HG03571 (cell line): Measurements from ENCODE around the gene FAM163B.

Source experiments
- ATAC-seq: cut with Tn5 transposase; IDR thresholded peaks from one replicate; pipeline ENCODE4 v1.9.1; 2021; ENCODE audit not compliant: unreplicated experiment

Gene FAM163B

DNA sequence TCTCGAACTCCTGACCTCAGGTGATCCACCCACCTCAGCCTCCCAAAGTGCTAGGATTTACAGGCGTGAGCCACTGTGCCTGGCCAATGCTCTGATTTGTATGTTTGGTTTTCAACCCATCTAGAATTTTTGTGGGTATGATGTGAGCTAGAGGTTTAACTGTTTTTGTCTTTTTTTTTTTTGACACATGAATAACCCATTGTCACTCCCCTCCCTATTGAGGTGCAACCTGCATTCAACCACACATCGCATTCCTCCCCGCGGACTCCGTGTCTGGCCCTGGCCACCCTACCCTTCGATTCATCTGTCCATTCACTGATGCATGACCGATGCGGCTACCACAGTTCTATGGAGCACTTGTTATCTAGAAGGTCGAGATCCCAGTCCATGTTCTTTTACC, 9.5 kb upstream of the FAM163B start:
- no peak for ATAC-seq

DNA sequence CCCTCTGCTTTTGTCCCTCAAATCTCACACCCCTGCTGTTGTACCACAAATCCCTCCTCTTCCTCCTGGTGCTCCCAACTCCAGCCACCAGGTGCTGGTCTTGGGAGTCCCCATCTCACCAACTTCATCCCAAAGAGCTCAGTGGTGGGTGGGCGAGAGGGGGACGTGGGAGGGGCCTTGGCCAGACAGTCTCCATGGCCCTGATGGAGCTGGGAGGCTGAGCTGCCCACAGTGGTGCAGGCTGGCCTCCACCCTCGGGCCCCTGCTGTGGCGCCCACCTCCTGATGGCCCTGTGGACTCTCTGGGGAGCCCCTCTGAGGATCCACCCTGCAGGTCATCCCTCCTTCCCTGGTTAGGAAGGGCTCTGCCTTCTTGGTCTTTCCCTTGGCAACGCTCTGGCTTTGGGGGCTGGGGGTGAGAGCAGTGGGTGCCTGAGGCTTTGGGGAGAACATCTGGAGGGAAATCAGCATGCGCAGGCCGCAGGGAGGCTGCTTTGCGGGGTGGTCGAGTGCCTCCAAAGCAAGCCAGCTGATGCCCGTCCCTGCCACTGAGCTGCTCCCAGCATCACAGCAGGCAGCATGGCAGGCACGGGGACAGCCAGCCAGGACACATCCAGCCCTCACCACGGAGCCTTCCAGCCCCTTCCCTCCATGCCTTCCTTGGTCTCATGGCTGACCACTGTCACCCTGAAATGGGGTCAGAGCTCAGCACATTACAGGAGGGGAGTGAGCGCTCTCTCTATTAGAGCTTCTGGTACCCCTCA, 7.6 kb upstream of the FAM163B start:
- no peak for ATAC-seq

DNA sequence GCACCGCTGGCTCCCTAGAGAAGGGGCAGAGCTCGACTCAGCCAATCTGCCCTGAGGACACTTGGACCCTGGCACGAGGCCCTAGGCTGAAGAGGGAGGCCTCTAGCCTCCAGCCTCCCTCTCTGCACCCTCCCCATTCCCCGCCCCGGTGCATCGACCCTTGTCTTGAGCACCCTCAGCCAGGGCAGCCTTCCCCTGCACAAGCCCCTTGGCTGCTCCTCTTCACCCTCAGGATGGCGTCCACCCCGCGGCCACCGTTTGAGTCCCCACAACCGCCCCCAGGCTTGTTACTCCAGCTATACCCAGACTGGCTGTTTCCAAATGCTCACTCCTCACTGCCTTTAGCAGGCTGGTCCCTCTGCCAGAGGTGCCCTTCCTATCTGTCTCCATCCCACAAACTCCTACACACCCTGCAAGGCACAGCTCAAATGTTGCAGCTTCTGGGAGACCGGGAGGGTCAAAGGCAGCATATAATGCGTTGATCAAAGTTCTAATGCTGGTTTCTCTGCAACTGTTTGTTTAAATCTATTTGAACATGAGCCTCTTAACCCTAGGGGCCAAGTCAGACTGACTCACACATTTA, 6.5 kb upstream of the FAM163B start:
- no peak for ATAC-seq

DNA sequence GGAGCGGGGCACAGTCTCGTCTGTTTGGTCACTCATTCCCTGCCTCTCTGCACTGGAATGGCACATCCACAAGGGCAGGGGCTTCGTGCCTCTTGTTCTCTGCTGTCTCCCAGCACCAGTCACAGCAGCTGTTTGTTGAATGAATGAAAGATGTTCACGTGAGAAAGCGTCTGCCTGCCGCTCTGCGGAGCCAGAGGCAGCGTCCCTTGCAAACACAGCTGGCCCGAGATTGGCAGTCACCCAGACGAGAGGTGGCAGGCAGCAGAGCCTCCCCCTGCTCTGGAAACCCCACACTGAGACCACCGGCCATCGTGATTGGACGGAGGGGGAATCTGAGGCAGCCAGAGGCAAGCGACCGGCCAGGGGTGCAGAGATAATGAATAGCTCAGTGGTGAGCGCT, 6.0 kb upstream of the FAM163B start:
- ATAC-seq, result no peak

DNA sequence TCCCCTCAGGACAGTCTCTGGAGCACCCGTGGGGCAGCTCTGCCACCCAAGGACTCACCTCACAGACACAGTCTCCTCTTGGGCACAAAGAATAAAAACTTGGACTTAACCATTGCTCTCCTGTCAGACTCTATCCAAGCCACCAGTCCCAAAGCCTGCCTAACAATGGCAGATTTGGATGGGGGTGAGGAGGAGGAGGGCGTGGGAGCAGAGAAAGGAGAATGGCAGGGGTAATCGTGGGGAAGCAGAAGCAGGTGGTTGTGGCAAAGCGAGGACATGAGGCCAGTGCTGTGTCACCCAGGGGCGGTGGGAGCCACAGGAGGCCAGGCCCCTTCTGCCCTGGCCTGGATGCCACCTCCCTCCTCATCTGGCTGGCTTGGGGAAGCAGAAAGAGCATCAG, 5.5 kb upstream of the FAM163B start:
- ATAC-seq, result no peak

DNA sequence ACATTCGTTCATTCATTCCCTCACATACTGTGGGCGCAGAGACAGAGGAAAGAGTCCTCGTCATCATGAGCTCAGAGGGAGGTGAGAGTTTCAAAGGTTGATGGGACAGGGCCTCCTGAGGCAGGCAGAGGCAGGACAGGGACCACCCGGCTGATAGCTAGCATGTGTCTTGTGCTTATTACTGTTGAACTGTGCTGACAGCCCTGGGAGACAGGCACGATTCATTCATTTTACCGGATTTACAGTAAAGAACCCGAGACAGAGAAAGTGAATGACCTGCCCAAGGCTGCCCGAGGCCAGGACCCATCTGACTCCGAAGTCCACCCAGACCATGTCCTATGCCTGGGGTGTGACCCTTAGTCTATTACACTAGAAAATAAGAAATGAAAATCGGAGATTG, 4.9 kb upstream of the FAM163B start:
- ATAC-seq, result no peak

DNA sequence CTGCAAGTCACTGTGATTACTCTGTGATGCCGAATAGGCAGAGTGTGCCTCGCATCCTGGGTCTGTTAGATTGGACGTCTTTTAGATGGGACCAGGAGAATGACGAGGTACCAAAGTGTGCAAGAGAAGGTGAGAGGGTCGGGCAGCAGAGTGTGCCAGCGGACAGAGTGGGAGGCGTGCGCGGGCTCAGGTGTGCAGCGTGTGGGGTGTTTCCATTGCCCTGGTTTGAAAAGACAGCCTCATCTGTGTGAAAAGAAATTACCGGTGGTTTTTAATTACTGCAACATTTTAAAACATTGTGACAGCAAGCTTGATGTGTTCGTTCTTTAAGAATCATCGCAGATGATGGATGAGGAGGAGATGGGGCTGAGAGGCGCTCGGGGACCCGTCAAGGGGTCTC, 4.2 kb upstream of the FAM163B start:
- no peak for ATAC-seq

DNA sequence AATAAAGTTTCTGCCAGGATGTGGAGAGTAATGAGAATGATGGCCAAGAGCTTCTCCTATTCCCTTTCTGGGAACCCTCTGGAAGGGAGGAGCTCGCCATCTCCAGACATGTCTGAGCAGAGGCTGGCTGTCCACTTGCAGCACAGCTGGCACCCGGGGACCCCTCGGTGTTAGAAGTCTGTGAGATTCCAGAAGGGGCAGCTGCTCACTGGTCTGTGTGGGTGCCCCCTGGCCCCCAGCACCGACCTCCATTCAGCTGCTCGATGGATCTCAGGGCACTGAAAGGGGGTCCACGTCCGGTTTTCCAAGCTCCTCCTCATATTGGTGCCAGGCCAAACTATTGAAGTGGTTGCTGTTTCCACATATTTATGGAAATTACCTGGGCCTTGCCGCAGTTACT, 3.6 kb upstream of the FAM163B start:
- no peak for ATAC-seq

DNA sequence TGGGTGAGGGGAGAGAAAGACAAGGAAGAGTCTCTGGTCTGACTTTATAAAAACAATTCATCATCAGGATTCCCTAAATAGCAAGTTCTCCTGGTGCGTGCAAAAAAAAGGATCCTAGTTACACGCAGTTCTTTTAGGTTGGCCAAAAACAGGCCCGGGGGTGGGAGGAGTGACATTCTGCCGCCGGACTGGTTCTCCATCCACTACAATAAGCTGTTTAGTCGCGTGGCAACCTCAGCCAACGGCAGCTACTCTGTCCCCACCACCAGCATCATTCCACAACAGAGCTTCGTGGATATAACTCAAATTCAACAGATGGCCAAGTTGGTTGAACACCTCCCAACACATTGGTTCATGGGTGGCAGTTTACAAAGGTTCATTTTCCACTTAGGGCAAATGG, 2.9 kb upstream of the FAM163B start:
- ATAC-seq, result no peak

DNA sequence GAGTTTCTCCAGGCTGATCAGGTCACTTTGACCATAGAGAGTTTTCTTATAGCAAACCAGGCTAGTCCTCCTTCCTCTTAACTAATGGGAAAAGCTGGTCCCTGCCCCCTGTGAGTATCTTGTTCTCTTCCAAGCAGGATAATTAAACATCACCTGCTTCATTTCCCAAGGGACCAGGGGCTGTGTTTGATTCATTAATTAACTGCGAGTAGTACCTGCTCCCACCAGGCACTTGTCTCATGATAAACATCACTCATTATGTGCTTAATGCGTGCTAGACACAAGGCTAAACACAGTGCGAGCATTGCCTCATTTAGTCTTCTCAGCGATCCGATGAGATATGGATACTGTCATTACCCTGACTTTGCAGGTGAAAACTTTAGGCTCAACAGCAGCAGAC, 1.7 kb upstream of the FAM163B start:
- no peak for ATAC-seq

DNA sequence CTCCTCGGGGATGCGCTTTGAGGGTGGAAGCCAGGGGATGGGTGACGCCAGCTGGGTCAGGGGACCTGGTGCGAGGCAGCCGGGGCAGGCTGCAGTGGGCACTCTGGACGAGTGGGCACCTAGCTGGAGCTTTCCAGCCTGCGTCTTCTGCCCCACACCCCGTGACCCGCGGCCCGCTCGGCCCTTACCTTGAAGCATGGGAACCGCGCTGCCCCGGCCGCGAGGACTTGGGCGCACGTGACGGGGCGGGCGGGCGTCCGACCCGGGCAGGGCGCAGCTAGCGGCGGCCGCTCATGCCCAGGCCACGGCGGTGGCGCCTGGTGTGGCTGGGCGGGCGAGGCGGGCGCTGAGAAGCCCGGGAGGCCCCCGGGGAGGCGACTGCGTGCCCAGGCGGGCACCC, 300 bp downstream of the FAM163B start:
- ATAC-seq, result no peak

DNA sequence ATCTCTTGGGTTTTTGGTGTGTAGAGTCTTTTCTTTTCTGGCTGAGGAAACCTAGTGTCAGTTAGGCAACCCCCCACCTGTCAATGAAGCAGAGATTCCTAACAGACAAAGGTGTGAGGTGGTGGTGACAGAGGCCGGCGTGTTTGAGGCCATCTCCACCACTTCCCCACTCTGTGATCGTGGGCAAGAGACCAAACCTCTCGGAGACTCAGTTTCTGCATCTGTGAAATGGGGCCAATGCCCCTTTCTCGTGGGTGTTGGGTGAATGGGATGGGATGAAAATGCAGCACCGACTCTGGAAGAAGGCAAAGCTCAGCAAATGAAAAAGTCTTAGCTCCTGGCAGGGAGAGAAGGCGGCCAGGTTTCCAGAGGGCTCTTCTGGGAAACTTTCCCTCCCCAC, 807 bp downstream of the FAM163B start:
- ATAC-seq, result no peak

DNA sequence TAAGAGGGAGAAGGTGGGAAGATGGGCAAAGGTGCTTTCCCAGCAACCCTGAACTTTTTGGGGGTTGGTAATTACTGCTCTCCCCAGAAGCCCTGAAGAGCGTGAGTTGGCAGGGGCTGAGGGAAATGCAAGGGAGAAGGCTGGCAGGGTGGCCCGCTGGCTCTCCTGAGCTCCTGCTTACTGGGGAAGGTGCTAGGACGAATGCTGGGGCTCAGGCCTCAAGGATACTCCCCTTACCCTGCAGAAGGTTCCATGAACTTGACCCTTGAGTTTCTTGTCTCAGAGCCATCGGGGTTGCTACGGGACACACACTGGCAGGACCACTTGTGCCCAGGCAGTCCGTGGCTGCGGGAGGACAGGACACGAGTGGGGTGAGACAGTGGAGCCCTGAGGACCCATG, 1.2 kb downstream of the FAM163B start:
- no peak for ATAC-seq

DNA sequence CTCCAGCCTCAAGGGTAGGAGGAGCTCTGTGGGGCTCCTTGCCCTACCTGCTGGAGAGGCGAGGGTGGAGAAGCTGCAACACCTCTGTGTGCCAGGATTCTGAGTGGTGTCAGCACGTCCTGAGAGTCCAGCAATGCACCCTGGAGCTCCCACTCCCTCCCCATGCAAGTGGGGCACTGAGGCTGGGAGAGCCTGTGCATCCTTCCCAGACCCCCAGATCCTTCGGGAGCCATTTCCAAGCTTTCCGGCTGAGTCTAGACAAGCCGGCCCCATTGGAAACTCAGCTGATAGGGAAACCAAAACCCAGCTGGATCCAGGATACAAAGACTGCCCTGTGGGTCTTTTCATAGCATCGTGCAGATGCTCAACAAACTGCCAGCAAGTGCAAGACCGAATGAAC, 1.8 kb downstream of the FAM163B start:
- ATAC-seq, result no peak

DNA sequence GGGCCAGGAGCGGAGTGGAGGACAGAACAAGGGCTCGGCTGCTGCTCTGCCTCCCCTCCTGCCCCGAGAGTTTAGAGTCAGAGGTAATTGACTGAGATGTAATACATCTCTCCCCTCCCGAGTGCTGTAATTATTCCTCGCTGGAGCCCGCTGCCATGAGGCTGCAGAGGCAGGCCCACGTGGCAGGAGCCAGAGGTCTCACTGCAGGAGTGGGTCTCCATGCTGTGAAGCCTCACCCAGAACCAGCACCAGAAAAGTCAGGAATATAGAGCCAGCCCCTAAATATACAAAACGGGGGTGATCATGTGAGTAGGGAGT, 2.5 kb downstream of the FAM163B start:
- no peak for ATAC-seq

DNA sequence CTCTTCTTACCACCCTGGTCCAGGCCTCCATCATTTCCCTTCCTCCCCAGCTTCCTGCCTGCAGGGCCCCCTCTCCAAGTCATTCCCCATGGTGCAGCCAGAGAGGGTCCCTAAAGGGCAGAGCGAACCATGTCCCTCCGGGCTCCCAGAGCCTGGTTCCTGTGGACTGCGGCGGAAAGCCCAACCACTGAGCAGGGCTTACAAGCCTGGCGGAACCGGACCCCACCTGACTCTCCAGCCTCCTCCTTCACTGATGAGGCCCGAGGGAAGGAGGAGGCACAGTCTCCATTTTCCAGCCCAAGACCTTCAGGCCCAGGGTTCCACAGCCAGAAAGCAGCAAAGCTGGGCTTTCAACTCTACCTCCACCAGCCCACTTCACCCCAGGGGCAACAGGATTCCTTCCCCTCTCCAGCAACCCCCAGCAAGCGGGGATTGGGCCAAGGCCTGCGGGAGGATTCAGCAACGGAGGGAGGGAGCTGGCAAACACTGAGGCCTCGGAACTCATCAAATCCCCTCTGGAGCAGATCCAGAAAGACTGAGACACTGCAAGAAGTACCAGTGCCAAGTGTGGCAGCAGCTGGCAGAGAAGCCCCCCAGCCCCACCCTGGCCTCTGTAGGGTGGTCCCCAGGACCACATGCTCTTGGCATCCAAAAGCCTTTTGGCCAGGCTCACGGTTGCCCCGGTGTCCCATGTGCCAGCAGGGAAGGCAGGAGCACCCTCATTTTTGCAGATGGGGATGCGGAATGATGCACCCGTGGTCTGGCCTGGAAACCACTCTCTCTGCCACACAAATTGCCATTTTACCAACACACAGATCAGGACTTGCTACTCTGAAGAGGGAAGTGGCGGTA, 3.1 kb downstream of the FAM163B start:
- no peak for ATAC-seq

DNA sequence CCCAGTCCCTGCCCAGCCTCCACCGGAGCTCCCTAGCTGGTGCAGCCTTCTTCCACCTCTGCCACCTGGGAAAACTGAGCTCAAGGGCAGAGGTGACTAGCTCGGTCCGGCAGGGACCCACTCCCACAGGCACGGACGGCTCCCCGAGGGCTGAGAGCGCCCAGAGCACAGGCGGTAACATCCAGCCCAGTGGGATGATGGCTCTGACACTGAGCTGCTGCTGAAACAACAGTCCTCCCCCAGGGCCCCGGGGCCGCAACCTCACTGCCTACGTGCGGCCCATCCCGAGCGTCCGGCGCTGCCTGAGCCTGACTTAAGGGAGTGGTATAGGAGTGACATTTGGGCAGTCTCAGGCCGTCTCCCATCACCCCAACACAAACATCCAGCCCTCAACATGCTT, 3.7 kb downstream of the FAM163B start:
- no peak for ATAC-seq

DNA sequence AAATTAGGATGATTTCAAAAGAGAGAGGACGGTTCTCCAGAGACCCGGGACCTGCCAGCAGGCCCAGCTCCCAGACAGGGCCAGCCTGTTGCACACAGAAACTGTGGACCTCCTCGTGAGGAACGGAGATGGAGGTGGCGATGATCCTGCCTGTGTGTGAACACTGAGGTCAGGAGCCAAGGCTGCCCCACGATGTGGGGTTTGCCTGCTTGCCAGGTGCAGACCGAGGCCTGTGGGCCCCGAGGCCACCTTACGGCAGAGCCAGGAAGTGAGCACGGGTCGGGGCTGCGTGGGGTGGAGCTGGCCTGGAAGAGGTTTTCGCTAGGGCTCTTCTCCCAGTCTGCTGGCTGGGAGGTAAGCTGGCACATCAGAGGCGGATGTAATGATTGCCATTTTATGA, 4.3 kb downstream of the FAM163B start:
- ATAC-seq, result no peak

DNA sequence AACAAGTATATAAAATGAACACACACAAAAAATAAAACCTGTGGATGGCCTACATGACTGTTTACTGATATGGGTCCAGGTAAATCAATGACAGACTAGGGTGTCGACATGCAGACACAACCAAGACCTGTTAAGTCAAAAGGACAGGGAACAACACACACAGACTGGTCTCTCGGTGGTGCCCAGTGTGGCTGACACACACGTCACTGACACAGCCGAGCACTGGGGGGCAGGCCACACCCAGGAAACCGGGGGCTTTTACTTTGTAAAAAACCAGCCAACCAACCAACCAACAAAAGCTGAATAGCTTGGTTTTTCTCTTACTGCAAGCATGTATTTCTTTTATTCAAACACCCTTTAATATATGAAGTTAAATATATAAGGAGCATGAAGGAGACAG, 5.0 kb downstream of the FAM163B start:
- ATAC-seq, result no peak

DNA sequence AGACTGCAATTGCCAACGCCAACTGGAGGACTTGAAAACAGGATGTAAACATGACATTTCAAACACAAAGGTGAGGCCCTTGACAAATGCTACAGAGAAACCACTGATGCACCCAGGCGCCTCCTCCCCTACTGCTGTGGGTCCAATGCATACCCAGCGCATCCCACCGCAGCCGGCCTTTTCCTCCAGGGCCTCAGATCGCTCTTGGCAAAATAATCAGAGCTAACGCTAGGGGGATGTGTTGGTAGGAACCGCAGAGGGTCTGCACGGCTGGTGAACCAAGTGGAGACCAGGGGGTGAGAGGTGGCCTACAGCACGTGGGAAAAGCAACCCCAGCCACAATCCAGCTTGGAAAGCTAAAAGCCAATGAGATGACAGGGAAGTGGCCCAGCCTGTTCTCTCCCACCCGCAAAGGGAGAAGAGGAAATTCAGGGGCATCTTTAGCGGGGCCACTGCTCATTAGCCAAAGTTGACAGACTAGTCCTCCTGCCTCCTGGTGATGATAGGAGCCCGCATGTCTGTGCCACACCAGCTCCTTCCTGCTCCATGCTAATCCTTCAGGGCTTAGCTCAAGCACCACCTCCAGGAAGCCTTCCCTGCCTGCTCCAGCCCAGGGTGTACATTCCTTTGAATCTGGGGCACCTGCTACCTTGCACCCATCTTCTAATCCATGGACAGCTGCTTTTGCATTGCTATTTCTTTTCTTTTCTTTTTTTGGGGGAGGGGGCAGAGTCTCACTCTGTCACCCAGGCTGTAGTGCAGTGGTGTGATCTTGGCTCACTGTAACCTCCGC, 5.9 kb downstream of the FAM163B start:
- ATAC-seq, result no peak

DNA sequence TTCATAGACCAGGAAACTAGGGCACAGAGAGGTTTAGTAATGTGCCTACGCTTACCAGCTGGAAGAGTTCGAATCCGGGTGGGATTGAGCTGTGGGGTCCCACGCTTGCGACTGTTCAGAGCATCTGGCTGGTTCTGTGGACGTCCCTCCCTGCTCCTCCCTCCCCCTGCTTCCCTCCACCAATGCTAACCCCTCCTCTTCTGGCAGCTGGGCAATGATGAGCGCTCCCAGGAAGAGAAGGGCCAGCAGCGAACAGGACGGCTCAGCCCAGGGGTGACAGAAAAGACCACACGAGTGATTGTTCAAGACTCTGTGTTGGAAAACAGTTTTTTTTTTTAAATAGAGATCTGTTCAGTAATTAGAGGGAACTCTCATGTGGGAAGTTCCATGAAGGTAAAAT, 6.9 kb downstream of the FAM163B start:
- no peak for ATAC-seq

DNA sequence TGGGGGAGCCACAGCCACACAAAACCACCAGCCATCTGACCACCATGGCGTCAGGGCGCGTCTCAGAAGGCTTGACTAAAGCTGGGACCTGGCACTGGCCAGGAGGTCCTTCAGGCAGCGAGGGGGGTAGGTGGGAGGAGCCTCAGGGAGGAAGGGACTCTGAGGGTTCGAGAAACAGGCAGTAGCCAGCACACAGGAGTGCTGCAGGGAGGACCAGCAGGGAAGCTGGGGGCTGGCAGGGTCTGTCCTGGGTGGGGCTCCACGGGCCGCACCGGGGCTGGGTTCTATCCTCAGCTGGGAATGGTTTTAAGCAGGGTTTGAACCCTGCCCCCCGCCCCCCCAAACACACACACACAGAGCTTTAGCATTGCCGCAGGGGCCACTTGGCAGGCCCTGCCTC, 7.4 kb downstream of the FAM163B start:
- ATAC-seq, result no peak
